Measurements from ENCODE around the gene PACRGL.

GRCh38 chr4:20773144-20773997 is 73.1 kb downstream of the PACRGL start:
- no peak for TF ChIP-seq SP1 (IDR thresholded peaks at IDR 0.05)
- TF ChIP-seq FOXM1 (IDR thresholded peaks at IDR 0.05; ENCODE audit: borderline replicate concordance), result no peak
- no peak for TF ChIP-seq BHLHE40 (IDR thresholded peaks at IDR 0.05; ENCODE audit: borderline replicate concordance)
- no peak for TF ChIP-seq PKNOX1 (IDR thresholded peaks at IDR 0.05)
- TF ChIP-seq ELF4 (IDR thresholded peaks at IDR 0.05), result no peak
- no peak for TF ChIP-seq TARDBP (IDR thresholded peaks at IDR 0.05)
- no peak for TF ChIP-seq FOXK2 (IDR thresholded peaks at IDR 0.05)
- no peak for TF ChIP-seq SUZ12 (IDR thresholded peaks at IDR 0.05)
- TF ChIP-seq HDGF (IDR thresholded peaks at IDR 0.05; ENCODE audit: borderline replicate concordance), result no peak

Data from HEK293T (cell line).